Hematopoietic multipotent progenitor cell (in vitro differentiated cells): ENCODE measurements around the gene STK32C. TPM values are rescaled to one million over a fixed set of nuclear protein-coding genes. Genes with fewer than 3 reads are reported as not detected.

Experiments
- DNase-seq, 3 donors: peaks; one replicate each; pipeline ENCODE4 v3.0.0-alpha.2; 2011 to 2015; ENCODE audit warnings: low read depth in 2 of 3, low spot score in 2 of 3
- total RNA-seq: library from RNA; depleted of rRNA; stranded (reverse); fragments of >200 nt; gene quantifications from one replicate; pipeline ENCODE4 v1.2.3, GENCODE V29; 2012

The STK32C gene
- total RNA-seq, 1 donor: 25.0 TPM

DNA sequence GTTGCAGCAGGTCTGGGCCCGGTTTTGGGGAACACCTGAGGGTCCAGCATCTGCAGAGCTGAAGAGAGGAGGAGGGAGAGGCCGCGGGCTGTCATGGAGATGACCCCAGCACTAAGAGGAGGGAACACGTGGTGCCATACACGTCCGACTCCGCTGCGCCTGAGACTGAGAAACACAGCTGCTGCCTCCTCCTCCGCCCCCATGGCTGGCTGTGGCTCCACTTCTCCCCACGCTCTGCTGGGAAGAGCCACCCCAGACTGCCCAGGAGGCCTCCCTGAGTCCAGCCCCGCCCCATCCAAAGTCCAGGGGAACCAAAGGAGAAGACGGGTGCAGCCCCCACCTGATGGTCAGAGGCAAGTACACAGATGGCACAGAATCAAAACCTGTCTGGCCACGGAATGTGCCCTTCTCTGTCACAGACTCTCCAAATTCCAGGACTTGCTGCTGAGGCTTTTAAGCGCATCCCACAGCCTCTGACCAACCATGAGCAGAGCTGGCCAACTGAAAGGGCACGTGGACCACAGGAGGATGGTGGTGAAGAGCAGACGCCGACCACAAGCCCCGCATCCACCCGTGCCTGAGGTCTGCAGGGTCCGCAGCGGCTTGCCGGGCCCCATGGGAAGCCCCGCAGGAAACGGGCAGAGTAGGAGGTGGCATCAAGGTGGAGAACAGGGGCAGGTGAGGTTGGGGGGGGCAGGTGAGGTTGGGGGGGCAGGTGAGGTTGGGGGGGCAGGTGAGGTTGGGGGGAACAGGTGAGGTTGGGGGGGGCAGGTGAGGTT lies 24.0 kb downstream of the STK32C start:
- no peak for DNase-seq

- DNase-seq: no peak
These were observed 24.8 kb downstream of the STK32C start for GRCh38 chr10:132282667-132283603.

DNA sequence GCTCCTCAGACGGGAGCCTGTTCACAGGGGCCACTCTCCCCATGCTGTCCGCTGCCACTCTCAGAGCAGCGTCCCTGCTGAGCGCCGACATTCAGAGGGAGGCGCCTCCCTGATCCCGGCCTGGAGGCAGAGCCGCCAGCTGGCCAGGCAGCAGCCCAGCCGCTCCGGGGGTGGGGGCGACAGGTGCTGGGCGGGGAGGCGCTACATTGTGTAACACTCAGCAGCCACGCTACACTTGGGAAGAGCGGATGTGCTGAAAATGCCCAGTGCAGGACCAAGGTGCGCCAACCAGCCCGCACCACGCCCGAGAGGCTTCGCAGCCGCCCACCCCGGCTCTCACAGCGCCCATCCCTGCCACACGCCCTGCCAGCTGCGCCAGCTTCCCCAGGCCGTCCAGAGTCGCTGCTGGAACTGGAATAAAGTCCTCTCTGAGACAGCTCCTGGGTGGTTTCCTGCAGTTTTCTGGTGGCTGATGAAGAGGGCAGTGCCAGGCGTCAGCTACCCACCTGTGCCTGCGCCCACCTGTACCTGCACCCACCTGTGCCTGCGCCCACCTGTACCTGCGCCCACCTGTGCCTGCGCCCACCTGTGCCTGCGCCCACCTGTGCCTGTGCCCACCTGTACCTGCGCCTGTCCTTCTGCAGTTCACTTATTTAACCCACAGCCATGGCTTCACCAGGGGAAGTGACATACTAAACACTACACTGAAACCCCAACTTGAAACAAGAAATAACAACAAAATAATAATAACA lies 25.7 kb downstream of the STK32C start:
- no peak for DNase-seq

GRCh38 chr10:132280646-132281074 lies 27.1 kb downstream of the STK32C start:
- no peak for DNase-seq

GRCh38 chr10:132279873-132280645 lies 27.7 kb downstream of the STK32C start:
- no peak for DNase-seq

DNA sequence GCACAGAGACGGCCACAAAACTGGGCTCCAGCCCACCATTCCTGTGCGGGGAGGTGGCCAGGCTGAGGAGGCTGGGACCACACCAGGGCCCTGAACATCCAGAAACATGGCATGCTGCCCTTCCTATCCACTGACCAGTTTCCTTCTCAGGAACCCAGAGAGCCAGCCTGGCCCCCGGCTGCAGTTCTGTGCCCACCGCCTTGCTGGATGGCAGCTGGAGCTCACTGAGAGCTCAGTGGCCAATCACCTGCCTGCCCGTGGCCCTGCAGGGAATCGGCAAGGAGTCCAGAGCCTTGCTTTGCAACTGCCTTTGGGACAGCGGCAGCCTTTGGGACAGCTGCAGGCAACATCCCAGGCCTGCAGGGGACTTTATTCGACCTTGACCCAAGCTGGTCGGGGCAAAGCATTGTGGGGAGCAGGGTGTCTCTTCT lies 30.4 kb downstream of the STK32C start:
- no peak for DNase-seq

- no peak for DNase-seq
These were observed 31.0 kb downstream of the STK32C start for GRCh38 chr10:132276706-132277105.

DNA sequence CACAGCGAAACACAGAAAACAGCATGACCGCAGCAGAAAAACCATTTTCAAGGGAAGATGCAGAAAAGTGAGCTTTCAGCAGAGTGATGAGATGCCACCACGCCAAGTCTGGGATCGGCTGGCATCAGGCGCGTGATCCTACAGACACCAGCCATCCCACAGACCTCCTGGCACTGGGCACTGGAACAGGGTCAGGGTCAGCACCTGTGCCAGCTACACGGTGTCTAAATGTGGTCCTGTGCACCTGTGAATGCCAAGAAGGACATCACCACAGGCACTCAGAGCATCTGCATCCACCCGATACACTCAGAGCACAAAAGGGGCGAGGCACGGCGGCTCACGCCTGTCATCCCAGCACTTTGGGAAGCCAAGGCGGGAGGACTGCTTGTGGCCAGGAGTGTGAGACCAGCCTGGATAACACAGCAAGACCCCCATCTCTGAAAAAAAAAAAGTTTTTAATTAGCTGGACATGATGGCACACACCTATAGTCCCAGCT lies 31.5 kb downstream of the STK32C start:
- DNase-seq: no peak

DNA sequence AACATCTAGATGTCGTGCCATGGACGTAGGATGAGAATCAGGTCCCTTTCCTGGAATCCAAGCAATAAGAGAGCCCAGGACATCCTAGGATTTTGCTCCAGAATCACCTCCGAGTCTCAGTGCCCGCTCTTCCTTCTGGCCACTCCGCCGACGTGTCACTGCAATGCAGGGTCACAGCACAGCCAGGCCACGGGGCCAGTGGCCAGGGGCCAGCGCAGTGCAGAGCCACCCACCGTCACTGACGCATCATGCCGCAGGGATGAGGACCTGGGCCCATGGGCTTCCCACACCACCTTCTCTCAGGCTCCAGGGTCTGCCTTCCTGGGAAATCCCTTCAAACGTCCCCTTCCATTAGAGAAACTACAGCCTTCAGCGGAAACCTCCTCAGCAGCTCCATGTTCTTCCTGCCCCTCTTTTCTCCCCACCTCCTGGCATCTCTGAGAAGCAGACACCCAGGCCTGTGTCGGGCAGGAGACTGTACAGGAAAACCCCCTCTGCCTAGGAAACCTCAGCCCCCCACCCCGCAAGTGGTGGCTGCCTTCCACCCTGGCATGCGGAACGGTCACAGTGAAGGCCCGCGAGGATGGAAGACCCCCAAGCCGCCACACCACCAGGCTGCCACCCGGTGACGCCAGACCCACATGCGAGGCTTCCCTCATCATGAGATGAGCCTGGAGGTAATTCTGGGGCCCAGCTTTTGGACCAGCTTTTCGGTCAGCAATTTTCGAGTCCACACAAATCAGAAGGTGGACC lies 32.1 kb downstream of the STK32C start:
- DNase-seq: no peak

- DNase-seq: no peak
These were observed 32.8 kb downstream of the STK32C start for GRCh38 chr10:132274986-132275385.

GRCh38 chr10:132274581-132274980 lies 33.2 kb downstream of the STK32C start:
- DNase-seq: no peak

DNA sequence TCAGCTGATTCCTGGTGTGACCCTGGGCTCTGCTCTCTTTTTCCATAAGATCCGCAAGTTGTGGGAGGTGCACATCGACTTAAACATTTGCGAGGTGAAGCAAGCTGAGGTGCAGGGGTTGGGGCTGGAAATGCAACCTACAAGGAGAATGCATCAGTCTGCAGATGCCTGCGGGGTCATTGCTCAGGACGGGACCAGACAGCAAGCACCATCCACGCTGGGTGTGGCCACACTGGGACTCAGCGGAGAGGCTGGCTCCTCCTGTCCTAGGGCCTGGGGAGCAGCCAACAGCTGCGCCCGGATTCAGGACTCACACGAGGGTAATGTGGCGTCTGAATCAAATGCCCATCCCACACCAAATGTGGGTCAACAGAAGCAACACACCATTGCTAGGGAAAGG lies 33.8 kb downstream of the STK32C start:
- no peak for DNase-seq

- DNase-seq: no peak
These were observed 34.3 kb downstream of the STK32C start for GRCh38 chr10:132273304-132273944.

DNA sequence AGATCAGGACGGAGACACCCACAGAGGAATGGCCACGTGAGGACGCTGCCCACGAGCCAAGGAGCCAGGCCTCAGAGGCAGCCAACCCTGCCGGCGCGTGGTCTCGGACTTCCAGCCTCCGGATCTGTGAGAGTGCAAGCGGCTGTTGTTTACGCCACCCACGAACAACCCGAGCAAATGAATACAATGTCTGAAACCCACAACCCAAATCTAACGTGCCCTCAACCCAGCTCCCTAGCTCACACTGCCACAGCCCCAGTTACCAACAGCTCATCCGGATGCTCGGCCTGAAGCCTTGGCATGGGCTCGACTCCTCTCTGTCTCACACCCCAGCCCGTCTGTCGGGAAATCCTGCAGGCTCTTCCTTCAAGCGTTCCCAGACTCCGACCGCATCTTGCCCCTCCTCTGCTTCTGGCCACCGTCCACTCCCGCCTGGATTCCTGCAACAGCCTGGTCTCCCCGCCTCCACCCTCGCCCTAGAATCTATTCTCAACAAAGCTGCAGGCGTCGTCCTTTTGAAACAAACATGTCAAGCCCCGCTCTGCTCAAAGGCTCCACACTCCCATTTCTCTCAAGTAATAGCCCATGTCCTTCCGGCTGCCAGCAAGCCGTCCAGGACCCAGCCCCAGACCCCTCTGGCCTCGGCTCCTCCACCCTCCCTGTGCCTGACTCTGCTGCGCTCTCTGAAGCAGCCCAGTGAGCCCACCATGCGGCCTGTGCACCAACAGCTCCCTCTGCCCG lies 35.3 kb downstream of the STK32C start:
- DNase-seq: no peak

- no peak for DNase-seq
These were observed 36.1 kb downstream of the STK32C start for GRCh38 chr10:132271458-132272230.

DNA sequence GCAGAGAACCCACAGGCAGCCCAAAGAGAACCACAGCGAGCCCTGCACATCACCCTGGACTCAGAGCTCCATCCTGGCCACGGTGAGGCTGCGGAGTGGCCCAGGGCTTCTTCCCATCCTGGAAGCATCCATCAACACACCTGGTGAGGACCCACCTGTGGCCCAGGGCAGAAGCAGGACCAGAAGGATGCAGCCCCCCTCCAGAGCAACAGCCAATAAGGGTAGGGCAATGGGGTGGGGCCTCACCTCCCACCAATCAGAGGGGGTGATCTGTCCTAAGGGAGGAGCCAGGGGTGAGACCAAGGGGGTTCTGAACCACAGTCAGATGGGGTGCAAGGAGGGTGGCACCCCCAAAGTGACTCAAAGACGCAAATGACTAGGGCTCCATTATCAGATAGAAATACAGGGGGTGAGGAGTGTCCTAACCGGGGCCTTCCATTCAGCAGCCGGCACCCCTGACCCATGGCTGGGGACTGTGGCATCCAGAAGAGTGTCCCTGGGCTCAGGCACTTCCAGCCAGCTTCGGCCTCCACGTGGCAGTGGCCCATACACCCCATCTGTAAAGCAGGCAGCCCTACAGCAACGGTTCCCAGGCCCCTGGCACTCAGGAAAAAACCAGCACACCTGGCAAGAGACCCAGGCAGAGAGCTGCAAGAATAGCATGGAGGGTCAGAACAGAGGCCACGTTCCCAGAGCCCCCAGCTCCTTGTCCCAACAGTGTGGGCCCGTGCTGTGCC lies 36.9 kb downstream of the STK32C start:
- DNase-seq: no peak

DNA sequence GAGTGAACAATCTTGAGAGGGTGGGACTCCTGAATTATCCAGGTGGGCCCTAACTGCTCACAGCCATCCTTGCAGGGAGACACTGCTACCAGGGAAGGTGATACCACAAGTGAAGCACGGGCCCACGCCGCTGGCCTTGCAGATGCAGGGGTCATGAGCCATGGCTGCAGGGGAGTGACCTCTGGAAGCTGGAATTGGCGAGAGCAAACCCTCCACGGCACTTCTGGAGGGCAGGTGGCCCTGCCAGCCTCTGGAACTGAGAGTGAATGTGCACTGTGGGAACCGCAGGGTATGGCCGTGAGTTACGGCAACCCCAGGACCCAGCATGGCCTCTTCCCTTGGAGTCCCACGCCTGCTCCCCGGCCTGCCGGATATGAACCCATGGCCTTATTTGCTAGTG lies 37.5 kb downstream of the STK32C start:
- no peak for DNase-seq
